DMS79 treated with DMSO at 0.1 percent for 48 hours (cell line): ENCODE results near the gene FAM107B.

Source experiments
- DNase-seq: peaks from one replicate; lab custom pipeline; 2025; lab: John Stamatoyannopoulos, UW

Gene FAM107B

DNA sequence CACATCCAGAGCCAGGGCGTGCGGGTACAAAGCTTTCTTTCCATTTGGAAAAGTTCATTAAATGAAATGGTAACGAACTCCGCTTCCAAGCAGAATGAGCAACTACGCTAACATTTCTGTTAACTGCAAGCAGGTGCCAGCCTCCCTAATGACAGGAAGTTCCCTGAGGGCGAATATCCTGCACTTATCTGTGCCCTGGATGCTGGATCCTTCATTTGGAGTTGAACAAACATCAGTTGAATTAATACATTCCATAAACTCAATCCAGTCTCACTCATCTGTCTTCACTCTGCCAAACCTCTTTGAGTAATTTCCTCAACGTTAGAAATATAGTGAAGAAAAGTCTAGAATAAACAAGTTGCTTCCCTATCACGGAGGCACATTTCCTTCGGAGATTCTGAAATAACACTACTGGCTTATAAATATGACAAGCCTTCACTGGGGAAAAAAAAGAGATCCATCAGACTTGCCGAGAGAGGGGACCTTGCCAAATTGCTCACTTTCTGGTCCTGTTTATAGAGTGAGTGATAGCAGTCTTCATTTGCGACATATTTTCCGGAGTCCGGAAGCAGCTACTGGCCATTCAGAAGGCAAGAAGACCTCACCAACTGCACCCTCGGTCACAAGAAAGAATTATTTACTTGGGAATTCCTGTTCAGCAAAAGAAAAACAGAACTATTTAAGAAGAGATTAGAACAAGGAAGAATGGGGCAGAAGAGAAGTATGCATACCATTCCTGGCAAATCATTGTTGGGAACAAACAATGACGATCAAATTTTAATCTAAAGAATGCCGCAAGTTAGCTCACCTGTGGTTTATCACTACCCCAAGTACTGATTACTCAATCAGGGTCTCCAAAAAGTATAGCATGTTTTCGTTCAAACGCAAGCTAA lies 196.4 kb downstream of the FAM107B start:
- no peak for DNase-seq

DNA sequence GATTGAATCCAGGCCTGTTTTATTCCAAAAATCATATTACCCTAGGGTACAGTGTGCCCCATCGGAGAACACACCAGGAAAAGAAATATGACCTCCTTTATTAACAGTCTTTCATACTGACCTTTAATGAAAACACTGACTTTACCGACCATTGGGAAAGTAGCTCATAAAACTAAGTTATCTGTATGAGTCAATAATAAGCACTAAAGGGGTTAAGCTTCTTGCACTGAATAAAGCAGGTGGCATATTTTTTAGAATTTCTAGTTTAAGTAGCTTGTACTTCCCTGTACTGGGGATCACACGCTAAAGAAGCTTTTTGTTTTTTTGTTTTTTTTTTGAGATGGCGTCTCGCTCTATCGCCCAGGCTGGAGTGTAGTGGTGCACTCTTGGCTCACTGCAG lies 199.8 kb downstream of the FAM107B start:
- DNase-seq, result no peak

DNA sequence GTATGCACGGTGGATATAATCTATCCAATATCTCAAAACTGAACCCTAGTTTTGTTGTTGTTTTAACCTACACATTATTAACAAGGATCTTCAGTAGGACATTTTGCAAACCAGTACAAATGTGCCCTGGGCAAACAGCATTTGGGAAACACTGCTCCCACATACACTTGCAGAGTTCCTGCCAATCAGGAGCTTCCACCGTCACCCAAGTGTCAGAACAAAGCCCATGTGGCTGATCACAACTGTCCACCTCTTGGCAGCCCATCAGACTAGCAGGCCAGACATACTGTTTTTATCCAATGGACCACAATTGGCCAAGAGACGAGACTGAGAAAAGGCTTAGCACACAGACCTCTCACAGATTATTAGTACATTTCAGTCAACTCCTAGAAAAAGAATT lies 200.4 kb downstream of the FAM107B start:
- DNase-seq, result no peak

GRCh38 chr10:14573666-14574261 lies 200.9 kb downstream of the FAM107B start:
- peak; percentile 2 for DNase-seq

DNA sequence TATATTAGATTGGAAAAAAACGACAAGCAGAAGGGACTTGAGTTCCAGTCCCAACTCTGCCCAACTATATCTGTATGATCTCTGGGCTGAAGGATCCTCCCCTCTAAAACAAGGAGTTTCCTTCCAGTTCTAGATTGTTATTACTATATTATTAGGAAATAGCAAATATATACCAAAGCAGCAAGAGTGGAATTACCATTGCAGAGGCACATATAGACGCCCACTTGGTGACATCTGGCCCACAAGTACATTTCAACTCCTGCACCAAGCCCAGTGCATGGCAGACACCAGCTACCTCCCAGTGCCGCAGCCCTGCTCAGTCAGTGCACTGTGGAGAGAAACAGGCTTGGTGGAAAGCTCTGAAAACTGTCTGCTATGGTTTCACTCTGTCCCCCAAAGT lies 201.9 kb downstream of the FAM107B start:
- no peak for DNase-seq

DNA sequence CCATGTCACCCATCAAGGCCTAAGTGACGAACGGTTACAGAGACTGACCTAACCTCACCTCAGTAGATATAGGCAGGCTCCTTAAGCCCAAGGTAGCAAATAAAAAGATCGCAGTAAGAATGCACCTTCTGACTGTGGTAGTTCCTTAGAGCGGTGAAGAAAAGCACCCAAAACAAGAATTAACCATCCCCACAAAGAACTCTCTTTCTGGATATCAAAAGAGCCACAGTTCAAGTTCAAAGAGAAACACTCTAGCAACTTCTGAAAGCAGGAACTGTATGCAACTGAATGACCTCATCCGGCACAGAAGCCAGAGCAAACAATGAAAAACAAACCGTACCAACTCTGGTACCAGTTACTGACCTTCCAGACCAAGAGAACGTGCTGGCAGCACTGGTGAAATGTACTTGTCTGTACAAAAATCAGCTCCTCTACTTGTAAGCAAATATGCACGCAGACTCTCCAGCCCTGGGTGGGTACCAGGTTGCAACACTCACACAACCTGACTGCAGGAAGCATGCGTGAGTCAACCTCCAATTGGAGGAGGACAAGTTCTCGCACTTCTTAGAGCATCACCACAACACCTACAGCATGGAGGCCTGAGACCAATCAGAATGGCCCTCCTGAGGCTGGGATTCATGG lies 202.7 kb downstream of the FAM107B start:
- no peak for DNase-seq

DNA sequence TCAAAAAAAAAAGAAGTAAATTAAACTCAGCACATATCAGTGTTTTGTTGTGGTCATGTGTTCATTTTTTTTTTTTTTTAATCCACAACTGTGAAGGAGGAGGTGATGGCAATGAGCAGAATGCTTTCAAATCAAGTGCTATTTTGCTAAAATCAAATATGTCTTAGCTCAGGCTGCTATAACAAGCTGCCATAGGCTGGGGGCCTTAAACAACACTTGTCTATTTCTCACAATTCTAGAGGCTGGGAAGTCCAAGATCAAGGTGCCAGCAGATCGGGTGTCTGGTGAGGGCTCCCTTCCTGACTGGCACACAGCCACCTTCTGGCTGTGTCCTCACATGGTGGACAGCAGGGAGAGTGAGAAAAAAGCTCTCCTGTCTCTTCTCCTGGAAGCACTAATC lies 203.9 kb downstream of the FAM107B start:
- DNase-seq, result no peak

- DNase-seq, result no peak
Measured at GRCh38 chr10:14569274-14570060, 205.2 kb downstream of the FAM107B start.

DNA sequence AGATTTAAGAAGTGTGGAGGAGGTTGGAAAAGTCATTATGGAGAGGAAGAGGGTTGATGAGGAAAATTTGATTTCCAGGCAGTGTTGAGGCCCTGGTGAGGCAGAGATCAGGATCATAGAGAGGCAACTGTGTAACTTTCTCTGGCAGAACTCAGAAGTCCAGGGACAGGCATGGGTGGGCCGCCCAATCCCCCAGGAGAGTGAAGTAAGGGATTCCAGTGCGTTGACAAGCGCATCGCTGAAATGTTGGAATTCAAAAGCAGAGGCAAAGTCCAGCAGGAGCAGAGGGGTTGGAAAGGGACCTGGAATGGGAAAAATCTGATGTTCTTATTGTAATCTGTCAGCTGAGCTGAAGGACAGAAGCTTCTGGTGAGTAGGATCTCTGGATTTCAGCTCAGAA lies 207.3 kb downstream of the FAM107B start:
- DNase-seq, result no peak

GRCh38 chr10:14566498-14566897 lies 208.2 kb downstream of the FAM107B start:
- no peak for DNase-seq

GRCh38 chr10:14565199-14565598 lies 209.5 kb downstream of the FAM107B start:
- no peak for DNase-seq

GRCh38 chr10:14564268-14564744 lies 210.4 kb downstream of the FAM107B start:
- no peak for DNase-seq

DNA sequence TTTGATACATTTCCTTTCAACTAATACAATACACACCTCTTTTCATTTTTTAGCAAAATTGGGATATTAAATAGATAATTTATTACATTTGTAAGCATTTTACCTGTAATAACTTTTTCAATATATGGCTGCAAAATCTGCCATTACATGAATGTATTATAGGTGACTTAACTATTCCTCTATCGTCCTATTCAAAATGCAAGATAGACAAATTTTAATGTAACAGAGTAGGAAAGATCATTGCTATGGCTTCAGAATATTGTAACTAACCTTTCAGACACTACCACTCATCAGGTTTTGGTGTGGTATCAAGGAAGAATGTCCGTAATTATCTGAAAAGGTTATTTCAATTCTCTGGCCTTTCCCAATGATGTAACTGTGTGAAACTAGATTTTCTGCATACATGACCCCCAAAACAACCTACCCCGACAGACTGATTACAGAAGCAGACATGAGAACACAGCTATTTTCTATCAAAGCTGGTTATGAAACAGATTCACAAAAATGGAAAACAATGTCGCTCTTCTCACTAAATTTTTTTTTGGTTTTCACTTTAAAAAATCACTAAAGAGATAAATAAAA lies 211.2 kb downstream of the FAM107B start:
- DNase-seq, result no peak

DNA sequence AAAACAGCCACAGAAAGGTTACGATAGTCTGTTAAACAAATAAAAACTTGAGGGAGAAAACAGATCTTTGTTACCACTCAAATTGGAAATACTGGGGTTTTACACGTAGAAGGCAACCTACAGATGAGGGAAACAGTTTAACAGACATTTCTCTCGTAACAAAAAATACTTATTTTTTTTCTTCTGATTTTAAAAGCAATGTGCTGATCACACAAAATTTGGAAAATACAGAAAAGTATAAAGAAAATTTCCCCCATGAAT lies 211.7 kb downstream of the FAM107B start:
- no peak for DNase-seq

GRCh38 chr10:14562218-14563075 lies 212.2 kb downstream of the FAM107B start:
- no peak for DNase-seq

- no peak for DNase-seq
Measured at GRCh38 chr10:14560791-14561765, 213.6 kb downstream of the FAM107B start.

DNA sequence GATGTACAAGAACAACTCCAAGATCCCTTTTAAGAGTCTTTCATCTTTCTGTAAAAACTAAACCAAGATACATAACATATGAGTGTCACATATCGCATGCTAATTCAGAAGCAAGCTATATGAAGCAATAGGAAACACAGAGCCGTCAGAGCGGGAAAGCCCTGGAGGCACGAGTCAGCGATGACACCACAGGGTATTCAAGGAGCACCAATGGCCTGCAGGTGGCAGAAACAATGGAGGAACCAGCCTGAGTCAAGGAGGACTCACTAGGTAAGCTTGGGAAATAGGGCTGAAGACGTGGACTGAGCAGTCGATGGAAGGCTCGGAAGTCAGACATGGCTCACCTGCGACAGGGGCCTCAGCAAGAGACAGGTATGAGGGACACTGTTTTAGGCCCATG lies 214.4 kb downstream of the FAM107B start:
- no peak for DNase-seq

GRCh38 chr10:14558025-14558424 lies 216.7 kb downstream of the FAM107B start:
- no peak for DNase-seq

DNA sequence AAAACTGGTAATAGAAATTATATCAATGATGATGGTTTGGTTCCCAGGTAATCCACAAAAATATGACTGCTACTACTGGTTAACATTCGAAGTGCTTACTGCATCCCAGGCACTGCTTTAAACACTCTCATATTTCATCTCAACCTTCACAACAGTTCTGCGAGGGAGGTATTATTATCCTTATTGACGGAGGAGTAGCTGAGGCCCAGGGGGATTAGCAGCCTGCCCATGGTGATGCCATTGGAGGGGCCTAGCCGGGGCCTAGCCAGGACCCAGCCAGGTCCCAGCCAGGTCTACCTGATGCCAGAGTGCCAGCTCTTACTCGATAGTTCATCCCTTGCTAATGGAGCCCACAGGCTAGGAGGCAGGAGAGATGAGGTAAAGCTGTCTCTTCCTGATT lies 217.1 kb downstream of the FAM107B start:
- DNase-seq, result no peak
